Type B pancreatic cell (in vitro differentiated cells): ENCODE measurements around the gene ENOX1. TPM values are rescaled to one million over a fixed set of nuclear protein-coding genes. Genes with fewer than 3 reads are reported as not detected.

ENCODE experiments used
- DNase-seq: peaks from one replicate; pipeline ENCODE4 v3.0.0; 2021; ENCODE audit warnings: mixed read lengths; ENCODE audit not compliant: unreplicated experiment; ENCODE audit errors: extremely low spot score
- H3K27ac Mint-ChIP-seq: 2 replicates; pipeline ENCODE4 v1.8.0; 2021; ENCODE audit warnings: mild to moderate bottlenecking, mixed read lengths
- H3K27me3 Mint-ChIP-seq: 2 replicates; pipeline ENCODE4 v1.8.0; 2021; ENCODE audit warnings: mixed read lengths
- H3K36me3 Mint-ChIP-seq: 2 replicates; pipeline ENCODE4 v1.8.0; 2021; ENCODE audit warnings: mixed read lengths
- H3K4me1 Mint-ChIP-seq: one replicate; pipeline ENCODE4 v1.8.0; 2021; ENCODE audit warnings: mixed read lengths; ENCODE audit not compliant: unreplicated experiment
- H3K4me3 Mint-ChIP-seq: 2 replicates; pipeline ENCODE4 v1.8.0; 2021; ENCODE audit warnings: mild to moderate bottlenecking, mixed read lengths
- H3K9me3 Mint-ChIP-seq: 2 replicates; pipeline ENCODE4 v1.8.0; 2021; ENCODE audit warnings: mixed read lengths
- total RNA-seq: library from RNA; stranded (reverse); gene quantifications from 2 replicates; pipeline ENCODE4 v1.2.1, GENCODE V29; 2021; ENCODE audit warnings: low replicate concordance
- TF ChIP-seq, protein P1 (sequence below): fragments of 200-600 bp; sonication (generic); conservative IDR thresholded peaks from 2 replicates; pipeline ENCODE4 v1.5.0; 2021; ENCODE audit warnings: antibody characterized with exemption, mild to moderate bottlenecking

ENOX1 gene
- total RNA-seq, 1 donor from 2014 or later: 7.5 TPM

DNA sequence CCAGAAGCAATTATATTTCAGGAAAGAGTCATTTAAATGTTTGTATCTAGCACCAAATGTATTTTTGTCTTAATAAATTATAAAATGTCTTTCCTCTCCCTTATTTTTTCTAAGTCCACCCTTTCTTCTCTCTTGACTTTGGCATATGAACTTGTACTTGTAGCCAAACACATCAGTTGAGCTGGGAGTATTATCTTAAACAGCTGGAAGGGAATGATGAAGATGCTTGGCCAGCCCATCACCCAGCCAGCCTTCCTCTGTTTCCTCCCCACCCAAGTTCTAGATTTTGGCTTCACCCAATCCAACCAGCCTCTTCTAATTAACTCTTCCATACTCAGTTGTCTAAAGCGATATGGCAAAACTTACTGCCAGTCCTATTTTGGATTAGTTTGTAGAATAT is 272.5 kb downstream of the ENOX1 start:
- TF ChIP-seq, protein P1, sequence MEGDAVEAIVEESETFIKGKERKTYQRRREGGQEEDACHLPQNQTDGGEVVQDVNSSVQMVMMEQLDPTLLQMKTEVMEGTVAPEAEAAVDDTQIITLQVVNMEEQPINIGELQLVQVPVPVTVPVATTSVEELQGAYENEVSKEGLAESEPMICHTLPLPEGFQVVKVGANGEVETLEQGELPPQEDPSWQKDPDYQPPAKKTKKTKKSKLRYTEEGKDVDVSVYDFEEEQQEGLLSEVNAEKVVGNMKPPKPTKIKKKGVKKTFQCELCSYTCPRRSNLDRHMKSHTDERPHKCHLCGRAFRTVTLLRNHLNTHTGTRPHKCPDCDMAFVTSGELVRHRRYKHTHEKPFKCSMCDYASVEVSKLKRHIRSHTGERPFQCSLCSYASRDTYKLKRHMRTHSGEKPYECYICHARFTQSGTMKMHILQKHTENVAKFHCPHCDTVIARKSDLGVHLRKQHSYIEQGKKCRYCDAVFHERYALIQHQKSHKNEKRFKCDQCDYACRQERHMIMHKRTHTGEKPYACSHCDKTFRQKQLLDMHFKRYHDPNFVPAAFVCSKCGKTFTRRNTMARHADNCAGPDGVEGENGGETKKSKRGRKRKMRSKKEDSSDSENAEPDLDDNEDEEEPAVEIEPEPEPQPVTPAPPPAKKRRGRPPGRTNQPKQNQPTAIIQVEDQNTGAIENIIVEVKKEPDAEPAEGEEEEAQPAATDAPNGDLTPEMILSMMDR: no peak
- no peaks in the 10 kb centered on the region for H3K36me3 Mint-ChIP-seq
- no peaks in the 10 kb centered on the region for H3K27me3 Mint-ChIP-seq
- H3K9me3 Mint-ChIP-seq: no peaks in the 10 kb centered on the region
- H3K27ac Mint-ChIP-seq: no peak overlapping the region
- DNase-seq: no peak
- peaks cover 7% of the 10 kb centered on the region for H3K4me1 Mint-ChIP-seq
- no peak overlapping the region for H3K4me3 Mint-ChIP-seq

DNA sequence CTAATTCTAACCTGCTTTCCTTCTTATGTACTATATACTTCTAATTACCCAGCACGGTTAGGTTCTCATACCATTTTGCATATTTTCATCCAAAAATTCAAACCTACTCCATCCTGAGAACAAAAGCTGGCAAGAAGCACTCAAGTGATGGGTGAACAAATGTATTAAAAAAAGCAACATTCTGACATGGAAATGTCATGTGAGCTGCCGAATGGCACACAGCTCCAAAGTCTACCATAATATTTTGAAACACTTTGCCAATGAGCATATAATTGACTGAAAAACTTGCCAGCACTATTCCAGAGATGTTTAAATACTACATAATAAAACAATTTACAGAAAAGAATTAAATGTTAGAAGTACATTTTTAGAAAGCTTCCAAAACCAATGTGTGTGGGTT is 274.6 kb downstream of the ENOX1 start:
- Mint-ChIP-seq H3K36me3 (peaks cover 3% of the 10 kb centered on the region), H3K4me1 (peaks cover 7% of the 10 kb centered on the region), H3K9me3 (no peaks in the 10 kb centered on the region), H3K27ac (no peak overlapping the region), H3K4me3 (no peak overlapping the region), H3K27me3 (no peaks in the 10 kb centered on the region)
- DNase-seq: no peak
- TF ChIP-seq, protein P1: no peak

DNA sequence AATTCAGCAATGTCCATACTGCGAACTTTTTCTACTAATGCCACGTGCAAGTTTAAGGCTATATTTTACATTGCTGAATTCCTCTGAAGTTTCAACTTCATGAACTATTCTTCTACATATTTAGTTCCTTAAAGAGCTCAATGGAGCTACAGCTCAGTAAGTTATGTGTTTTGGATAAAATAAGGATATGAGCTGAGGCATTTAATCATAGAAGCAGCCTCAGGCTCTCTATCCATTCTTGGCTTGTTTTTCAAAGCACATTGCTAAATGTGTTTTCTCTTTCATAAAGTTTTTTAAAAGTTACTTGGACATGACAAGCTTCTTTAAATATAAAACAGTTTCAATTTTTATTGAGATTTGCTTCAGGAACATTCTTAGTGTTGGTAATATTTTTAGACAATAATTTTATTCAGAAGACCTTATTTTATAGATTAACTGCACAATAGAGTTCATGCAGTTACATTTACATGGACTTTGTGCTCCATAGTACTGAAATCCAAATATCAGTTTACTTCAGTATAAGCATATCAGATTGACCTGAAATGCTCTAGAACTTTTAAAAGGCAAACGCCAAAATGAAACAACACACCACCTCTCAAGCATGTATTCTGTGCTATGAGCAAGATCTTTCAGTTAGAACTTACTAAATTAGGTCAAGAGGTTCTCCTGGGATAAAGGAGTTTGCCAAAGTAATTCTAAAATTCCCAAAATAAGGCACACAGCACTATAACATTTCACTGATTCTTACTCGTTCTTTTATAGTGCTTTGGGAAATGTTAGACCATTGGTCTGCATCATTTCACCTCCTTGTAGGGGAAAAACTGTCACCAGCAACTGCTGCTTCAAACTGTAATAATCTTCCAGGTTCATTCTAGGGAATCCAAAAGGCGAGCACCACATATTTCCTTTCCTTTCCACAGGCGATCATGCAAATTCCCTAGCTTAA is 275.5 kb downstream of the ENOX1 start:
- H3K4me1 Mint-ChIP-seq: peaks cover under 1% of the 10 kb centered on the region
- no peak for DNase-seq
- H3K4me3 Mint-ChIP-seq: no peak overlapping the region
- H3K9me3 Mint-ChIP-seq: no peaks in the 10 kb centered on the region
- peaks cover 3% of the 10 kb centered on the region for H3K36me3 Mint-ChIP-seq
- TF ChIP-seq, protein P1: no peak
- H3K27ac Mint-ChIP-seq: no peak overlapping the region
- H3K27me3 Mint-ChIP-seq: no peaks in the 10 kb centered on the region

DNA sequence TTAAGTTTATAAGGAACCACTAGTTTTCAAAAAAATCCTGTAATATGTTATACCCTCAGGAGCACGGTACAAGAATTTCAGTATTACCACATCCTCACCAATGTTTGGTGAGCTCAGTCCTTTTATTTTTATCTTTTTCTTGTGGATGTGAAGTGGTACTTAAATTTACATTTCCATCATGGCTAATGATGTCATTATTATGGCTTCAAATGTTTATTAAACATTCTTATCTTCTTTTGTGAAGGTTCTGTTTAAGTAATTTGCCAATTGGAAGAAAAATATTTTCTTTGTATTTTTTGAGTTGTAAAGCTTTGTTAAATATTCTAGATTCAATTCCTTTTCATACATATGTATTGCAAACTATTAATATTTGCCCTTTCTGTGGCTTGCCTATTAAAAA is 291.0 kb downstream of the ENOX1 start:
- H3K27me3 Mint-ChIP-seq: no peaks in the 10 kb centered on the region
- H3K9me3 Mint-ChIP-seq: peaks cover 5% of the 10 kb centered on the region
- no peaks in the 10 kb centered on the region for H3K4me1 Mint-ChIP-seq
- H3K27ac Mint-ChIP-seq: no peak overlapping the region
- no peak overlapping the region for H3K4me3 Mint-ChIP-seq
- TF ChIP-seq, protein P1: no peak
- peaks cover 4% of the 10 kb centered on the region for H3K36me3 Mint-ChIP-seq
- no peak for DNase-seq

DNA sequence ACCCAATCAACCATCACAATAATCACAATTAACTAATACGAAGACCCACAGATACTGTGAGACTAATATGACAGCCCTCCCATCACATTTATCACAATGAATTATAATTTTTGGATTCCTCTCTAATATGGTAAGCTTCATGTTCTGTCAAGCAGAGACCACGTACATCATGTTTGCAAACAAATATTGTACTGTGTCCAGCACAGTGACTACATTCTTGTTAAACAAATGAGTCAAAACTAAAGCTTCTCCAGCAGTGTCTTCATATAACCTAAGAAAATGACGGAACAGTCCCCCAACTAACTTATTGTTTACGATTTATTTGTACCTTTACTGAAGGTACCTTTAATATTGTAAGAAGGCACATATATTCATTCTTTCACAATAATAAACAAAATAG is 292.6 kb downstream of the ENOX1 start:
- Mint-ChIP-seq H3K4me3 (no peak overlapping the region), H3K27me3 (no peaks in the 10 kb centered on the region), H3K36me3 (no peaks in the 10 kb centered on the region), H3K27ac (no peak overlapping the region), H3K4me1 (no peaks in the 10 kb centered on the region), H3K9me3 (no peaks in the 10 kb centered on the region)
- TF ChIP-seq, protein P1: no peak
- DNase-seq: no peak
